HPDE6-E6E7 (cell line): ENCODE results near the gene TIMP3.

Experiments used
- DNase-seq: peaks from one replicate; pipeline ENCODE4 v3.0.0; 2011; ENCODE audit warnings: missing footprints; ENCODE audit errors: extremely low spot score

The TIMP3 gene

GRCh38 chr22:32786027-32786418 is 15.5 kb upstream of the TIMP3 start:
- no peak for DNase-seq

- no peak for DNase-seq
Measured at GRCh38 chr22:32788904-32789624, 12.4 kb upstream of the TIMP3 start.

GRCh38 chr22:32789797-32790620 is 11.5 kb upstream of the TIMP3 start:
- DNase-seq: no peak

- DNase-seq: no peak
Measured at GRCh38 chr22:32791056-32791455, 10.4 kb upstream of the TIMP3 start.

GRCh38 chr22:32791485-32791884 is 10.0 kb upstream of the TIMP3 start:
- no peak for DNase-seq

GRCh38 chr22:32793589-32793988 is 7.9 kb upstream of the TIMP3 start:
- DNase-seq: no peak

GRCh38 chr22:32794449-32795213 is 6.9 kb upstream of the TIMP3 start:
- DNase-seq: no peak

- no peak for DNase-seq
Measured at GRCh38 chr22:32795214-32795596, 6.3 kb upstream of the TIMP3 start.

GRCh38 chr22:32796865-32797573 is 4.5 kb upstream of the TIMP3 start:
- peak; percentile 60 for DNase-seq

- no peak for DNase-seq
Measured at GRCh38 chr22:32799496-32799895, 2.0 kb upstream of the TIMP3 start.

GRCh38 chr22:32800158-32800882 is 1.2 kb upstream of the TIMP3 start:
- DNase-seq: no peak

GRCh38 chr22:32800994-32801536 is 440 bp upstream of the TIMP3 start:
- DNase-seq: no peak

- no peak for DNase-seq
Measured at GRCh38 chr22:32802237-32802765, 796 bp downstream of the TIMP3 start.

GRCh38 chr22:32803020-32803737 is 1.7 kb downstream of the TIMP3 start:
- no peak for DNase-seq

- DNase-seq: no peak
Measured at GRCh38 chr22:32803738-32804435, 2.4 kb downstream of the TIMP3 start.

- DNase-seq: no peak
Measured at GRCh38 chr22:32804531-32805360, 3.2 kb downstream of the TIMP3 start.

- no peak for DNase-seq
Measured at GRCh38 chr22:32805361-32805881, 3.9 kb downstream of the TIMP3 start.

GRCh38 chr22:32806296-32806695 is 4.8 kb downstream of the TIMP3 start:
- no peak for DNase-seq
